Upper lobe of left lung (tissue), 4 donors: ENCODE measurements around the gene QKI.

Experiments
- POLR2A ChIP-seq, 4 donors: fragments of 450-650 bp; IDR thresholded peaks; one replicate each; pipeline ENCODE4 v1.5.1; 2016 to 2017; ENCODE audit warnings: antibody characterized with exemption in 4 of 4, mild to moderate bottlenecking in 2 of 4
- POLR2AphosphoS5 ChIP-seq, 2 donors: sonication (generic); formaldehyde crosslinking; IDR thresholded peaks; one replicate each; pipeline ENCODE4 v1.5.1; 2017; ENCODE audit warnings: antibody characterized with exemption in 2 of 2
- TF ChIP-seq, protein P1 (sequence below), 6 experiments: fragments of 450-650 bp in 4 of 6; fragments of 200-600 bp in 2 of 6; sonication (generic) in 2 of 6; IDR thresholded peaks; one replicate each; pipeline ENCODE4 v1.5.1; 2016 to 2019; ENCODE audit warnings: antibody characterized with exemption in 6 of 6

DNA sequence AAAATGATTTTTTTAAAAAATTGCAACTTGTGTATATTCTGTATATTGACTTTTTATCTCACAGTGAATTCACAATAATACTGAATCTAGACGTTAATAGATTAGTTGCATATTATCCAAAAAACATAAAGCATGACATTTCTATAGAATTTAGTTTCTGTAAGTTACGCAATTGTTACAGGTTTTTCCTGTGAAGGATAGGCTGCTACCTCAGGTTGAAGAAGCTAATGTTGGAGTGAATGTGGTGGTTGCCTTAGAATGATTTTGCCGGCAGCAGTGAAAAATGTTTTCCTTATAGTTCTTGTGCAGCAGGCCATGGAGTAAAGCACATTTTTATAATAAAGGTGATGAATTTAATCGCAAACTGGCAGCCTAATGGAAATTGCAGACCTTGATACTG, 20.5 kb downstream of the QKI start:
- TF ChIP-seq, protein P1, sequence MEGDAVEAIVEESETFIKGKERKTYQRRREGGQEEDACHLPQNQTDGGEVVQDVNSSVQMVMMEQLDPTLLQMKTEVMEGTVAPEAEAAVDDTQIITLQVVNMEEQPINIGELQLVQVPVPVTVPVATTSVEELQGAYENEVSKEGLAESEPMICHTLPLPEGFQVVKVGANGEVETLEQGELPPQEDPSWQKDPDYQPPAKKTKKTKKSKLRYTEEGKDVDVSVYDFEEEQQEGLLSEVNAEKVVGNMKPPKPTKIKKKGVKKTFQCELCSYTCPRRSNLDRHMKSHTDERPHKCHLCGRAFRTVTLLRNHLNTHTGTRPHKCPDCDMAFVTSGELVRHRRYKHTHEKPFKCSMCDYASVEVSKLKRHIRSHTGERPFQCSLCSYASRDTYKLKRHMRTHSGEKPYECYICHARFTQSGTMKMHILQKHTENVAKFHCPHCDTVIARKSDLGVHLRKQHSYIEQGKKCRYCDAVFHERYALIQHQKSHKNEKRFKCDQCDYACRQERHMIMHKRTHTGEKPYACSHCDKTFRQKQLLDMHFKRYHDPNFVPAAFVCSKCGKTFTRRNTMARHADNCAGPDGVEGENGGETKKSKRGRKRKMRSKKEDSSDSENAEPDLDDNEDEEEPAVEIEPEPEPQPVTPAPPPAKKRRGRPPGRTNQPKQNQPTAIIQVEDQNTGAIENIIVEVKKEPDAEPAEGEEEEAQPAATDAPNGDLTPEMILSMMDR (IDR thresholded peaks at IDR 0.05), result no peak
- TF ChIP-seq POLR2A (IDR thresholded peaks at IDR 0.05), result no peak
- TF ChIP-seq POLR2AphosphoS5 (IDR thresholded peaks at IDR 0.05), result no peak
